Activated CD4-positive, CD25-positive, alpha-beta regulatory T cell treated with anti-CD3 and anti-CD28 coated beads, Interleukin-2, amount 50 U/mL, for 16 hours (primary cell): Measurements from ENCODE around the gene ARSK.

Experiments
- DNase-seq: peaks from one replicate; pipeline ENCODE4 v3.0.0-alpha.2; 2020; ENCODE audit warnings: low read depth, low spot score

The ARSK gene

GRCh38 chr5:95564450-95564849, 9.5 kb downstream of the ARSK start:
- DNase-seq: no peak

DNA sequence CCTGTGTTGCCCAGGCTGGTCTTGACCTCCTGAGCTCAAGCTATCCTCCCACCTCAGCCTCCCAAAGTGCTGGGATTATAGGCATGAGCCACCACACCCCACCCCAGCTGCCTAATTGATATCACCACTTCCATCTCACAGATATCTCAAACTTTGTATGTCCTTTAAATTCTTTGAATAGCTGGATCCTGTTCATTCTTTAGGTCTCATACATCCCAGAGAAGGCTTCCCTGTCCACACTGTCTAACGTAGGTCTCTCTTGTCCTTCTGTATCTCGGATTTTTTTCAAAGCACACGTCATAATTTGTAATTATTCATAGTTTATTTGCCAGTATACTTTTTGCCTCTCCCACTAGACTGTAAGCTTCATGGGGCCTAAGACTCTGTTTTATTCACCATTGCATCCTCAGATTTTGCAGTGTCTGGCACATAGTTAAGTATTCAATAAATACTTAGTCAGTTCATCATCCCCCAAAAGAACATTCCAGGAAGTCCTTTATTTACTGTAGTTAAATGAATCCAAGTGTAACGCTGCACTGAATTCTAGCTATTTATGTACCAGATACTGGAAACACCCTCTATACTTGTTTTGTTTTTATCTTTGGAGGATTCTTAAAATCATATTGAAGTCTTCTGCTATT, 10.5 kb downstream of the ARSK start:
- DNase-seq: no peak

DNA sequence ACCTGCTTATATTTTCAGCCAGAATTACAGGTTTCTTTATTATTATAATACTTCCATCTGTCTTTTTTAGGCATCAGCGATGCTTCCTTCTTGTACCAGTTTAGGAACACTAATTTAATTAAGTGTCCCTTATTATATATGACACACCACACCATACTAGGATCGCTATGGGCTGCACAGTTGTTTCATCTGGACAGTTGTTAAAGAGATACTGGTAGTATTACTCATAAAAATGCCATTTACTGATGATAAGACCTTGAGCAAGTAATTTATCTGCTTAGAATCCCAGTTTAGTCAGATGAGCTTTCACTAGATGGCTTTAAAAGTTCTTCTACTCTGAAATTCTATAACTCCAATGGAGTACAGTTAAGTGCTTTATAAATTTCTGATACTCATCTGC, 17.1 kb downstream of the ARSK start:
- no peak for DNase-seq

GRCh38 chr5:95581576-95581975, 26.7 kb downstream of the ARSK start:
- DNase-seq: no peak

DNA sequence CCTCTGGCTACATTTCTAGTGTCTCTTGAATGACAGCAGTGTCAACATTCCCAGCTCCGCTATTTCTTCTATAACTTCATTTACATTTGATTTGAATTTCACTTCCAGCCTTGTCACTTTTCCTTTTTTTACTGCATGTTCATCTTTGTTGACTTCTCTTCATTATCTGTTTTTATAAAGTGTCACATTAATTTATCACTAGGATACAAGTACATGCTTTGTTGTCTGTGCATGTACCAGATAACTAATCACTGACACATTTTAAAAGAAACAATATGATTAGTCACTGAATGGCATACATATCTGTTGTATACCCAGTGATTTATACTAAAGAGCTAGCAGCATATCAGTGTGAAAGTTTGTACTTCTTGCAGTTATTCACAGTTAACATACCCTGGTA, 29.1 kb downstream of the ARSK start:
- DNase-seq: no peak

GRCh38 chr5:95590880-95591279, 36.0 kb downstream of the ARSK start:
- DNase-seq: no peak

GRCh38 chr5:95591490-95591901, 36.6 kb downstream of the ARSK start:
- no peak for DNase-seq

DNA sequence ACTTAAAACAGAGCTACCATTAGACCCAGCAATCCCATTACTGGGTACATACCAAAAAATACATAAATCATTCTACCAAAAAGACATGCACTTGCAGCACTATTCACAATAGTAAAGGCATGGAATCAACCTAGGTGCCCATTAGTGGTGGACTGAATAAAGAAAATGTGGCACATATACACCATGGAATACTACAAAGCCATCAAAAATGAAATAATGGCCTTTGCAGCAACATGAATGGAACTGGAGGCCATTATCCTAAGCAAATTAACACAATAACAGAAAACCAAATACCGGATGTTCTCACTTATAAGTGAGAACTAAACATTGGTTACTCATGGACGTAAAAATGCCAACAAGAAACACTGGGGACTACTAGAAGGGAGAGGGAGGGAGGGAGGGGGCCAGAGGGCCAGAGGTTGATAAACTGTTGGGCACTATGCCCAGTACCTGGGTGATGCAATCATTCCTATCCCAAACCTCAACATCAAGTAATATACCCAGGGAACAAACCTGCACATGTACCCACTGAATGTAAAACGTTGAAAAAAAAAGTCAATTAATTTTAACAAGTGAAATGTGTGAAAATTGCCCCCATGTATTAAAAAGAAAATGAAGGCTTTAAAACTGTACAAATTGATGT, 40.5 kb downstream of the ARSK start:
- no peak for DNase-seq

- no peak for DNase-seq
These were observed 44.4 kb downstream of the ARSK start for GRCh38 chr5:95599252-95599651.

- DNase-seq: no peak
These were observed 45.7 kb downstream of the ARSK start for GRCh38 chr5:95600557-95600956.

DNA sequence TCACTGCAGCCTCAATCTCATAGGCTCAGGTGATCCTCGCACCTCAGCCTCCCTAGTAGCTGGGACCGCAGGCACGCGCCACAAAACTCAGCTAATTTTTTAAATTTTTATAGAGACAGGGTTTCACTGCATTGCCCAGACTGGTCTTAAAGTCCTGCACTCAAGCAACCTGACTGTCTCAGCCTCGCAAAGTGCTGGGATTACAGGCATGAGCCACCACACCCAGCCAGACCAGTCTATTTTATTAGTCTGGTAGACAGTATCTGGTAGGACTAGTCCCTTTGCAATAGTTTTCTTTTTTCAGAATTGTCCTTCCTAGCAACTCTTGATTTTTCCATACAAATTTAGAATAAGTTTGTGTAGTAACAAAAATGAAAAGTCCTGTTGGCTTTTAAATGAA, 50.9 kb downstream of the ARSK start:
- DNase-seq: no peak

DNA sequence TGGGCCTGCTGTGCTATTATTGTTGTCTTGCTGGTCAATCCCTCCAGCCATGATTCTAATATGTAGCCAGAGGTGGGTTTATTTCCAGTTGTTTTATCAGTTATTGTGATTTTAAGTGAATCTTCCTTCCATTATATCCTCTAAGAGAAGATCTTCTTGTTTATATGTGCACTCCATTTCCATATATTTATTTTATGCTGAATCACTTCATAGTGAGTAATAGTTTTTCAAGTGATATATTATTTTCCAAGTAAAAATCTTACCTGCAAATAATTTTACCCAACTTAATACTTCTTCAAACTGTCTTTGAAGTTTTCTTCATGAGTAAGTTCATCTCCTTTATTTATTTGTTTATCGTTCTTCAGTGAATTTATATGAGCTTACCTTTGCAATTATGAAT, 51.5 kb downstream of the ARSK start:
- no peak for DNase-seq

DNA sequence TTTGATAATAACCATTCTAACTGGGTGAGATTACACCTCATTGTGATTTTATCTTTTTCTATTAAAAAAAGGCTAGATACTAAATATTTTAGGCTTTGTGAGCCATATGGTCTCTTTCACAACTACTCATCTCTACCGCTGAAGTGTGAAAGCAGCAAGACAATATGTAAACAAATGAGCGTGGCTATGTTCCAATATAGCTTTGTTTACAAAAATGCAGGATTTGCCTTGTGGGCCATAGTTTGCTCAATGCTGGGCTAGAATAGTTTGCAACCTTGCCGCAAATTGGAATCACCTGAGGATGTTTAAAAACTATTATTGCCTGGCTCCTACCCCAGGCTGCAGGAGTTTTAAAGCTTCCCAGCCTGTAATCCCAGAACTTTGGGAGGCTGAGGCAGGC, 54.8 kb downstream of the ARSK start:
- no peak for DNase-seq

- DNase-seq: no peak
These were observed 55.6 kb downstream of the ARSK start for GRCh38 chr5:95610546-95610945.

DNA sequence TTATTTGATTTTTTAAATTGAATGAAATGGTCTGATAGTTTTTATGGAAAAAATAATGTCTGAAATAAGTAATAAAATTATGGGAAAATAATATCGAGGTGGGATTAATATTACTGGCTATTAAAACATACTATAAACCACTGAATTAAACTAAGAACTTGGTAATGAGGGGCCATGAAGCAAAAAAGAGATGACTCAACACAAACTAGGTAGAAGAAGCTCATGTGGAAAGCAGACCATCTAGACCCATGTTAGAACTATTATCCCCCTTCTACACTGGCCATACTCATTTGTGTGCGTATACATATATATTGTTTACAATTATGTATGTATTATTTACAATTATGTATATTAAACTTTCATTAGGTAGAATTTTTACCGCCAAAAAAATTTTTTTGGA, 56.5 kb downstream of the ARSK start:
- no peak for DNase-seq

DNA sequence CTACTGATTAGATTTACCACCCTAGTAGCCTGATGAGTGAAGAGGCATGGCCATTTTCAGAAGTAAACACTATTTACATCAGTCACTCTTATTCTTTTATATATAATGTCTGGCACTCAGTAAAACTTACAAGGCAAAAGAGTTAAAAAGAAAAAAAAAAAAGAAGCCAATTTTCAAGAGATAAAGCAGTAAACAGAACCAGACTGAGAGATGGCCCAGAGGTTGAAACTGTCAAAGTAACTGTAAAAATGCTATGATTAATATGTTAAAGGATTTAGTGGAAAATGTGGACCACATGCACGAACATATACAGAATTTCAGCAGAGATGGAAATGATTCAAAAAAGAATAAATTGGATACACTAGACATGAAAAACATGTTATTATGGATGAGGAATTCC, 58.6 kb downstream of the ARSK start:
- DNase-seq: no peak

- DNase-seq: no peak
These were observed 60.2 kb downstream of the ARSK start for GRCh38 chr5:95615164-95615467.

DNA sequence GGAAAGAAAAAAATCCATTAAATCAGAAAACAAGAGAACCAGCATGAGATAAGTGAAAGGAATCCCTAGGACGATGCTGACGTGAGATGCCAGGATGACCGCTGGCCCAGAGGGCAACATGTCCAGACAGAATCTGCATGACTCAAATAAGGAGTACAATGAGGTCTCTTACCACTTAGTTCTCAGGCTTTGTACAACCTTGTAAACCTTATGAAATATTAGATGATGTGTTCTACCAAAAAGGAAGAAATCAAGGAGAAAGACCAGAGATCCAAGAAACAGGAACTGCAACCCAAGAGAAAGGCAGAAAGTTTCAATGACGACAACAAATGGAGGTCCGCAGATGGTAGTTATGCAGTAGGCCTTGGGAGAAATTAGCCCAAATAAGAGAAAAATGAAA, 62.2 kb downstream of the ARSK start:
- no peak for DNase-seq

- DNase-seq: no peak
These were observed 64.2 kb downstream of the ARSK start for GRCh38 chr5:95619096-95619495.

GRCh38 chr5:95619514-95620029, 64.7 kb downstream of the ARSK start:
- no peak for DNase-seq

DNA sequence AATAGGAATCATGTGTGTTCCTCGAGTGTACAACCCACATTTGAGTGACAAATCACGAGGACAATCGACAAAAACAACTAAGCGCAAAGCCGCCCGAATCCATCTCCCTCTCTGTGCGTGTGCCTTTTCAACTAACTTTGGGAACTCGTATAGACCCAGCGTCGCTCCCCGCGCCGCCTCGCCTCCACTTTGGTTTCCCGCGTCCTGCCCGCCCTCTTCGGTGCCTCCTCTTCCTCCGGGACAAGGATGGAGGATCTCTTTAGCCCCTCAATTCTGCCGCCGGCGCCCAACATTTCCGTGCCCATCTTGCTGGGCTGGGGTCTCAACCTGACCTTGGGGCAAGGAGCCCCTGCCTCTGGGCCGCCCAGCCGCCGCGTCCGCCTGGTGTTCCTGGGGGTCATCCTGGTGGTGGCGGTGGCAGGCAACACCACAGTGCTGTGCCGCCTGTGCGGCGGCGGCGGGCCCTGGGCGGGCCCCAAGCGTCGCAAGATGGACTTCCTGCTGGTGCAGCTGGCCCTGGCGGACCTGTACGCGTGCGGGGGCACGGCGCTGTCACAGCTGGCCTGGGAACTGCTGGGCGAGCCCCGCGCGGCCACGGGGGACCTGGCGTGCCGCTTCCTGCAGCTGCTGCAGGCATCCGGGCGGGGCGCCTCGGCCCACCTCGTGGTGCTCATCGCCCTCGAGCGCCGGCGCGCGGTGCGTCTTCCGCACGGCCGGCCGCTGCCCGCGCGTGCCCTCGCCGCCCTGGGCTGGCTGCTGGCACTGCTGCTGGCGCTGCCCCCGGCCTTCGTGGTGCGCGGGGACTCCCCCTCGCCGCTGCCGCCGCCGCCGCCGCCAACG, 65.3 kb downstream of the ARSK start, which contains the start of gene GPR150:
Gene GPR150, plus strand, starts transcription at position 58 of the 840 bp plus-strand sequence. Its CDS starts 189 bp downstream, at position 247.
- DNase-seq: no peak
